CD4-positive, alpha-beta T cell treated with Interleukin-17A for 1 hour (primary cell): ENCODE measurements around the gene DCST2.

Source experiments
- DNase-seq: peaks from one replicate; pipeline ENCODE4 v3.0.0-alpha.2; 2020

DCST2 gene

DNA sequence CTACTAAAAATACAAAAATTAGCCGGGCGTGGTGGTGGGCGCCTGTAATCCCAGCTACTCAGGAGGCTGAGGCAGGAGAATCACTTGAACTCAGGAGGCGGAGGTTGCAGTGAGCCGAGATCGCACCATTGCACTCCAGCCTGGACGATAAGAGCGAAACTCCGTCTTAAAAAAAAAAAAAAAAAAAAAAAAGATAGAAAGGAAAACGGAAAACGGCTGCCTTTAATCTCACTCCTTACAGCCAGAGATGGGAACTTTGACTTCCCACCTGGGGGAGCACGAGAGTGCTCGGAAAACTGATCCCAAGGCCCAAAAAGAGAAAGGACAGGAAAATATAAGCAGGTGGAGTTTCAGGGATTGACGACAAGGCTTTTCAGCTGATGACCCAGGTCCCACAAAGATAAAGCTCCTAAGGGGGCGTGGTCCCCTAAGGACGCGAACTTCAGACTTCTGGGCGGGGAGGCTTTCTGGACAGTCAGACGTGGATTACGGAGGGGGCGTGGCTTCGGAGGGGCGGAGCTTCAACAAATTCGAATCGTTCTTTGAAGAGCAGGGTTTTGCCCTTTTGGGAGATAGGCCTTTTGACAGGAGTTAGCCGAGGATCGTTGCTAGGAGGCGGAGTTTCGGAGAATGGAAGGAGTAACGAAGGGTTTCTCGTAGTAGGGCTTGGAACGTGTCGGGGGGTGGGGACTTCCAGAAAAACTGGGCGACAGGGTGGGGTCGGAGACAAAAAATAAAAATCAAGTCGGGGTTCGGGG is 60.1 kb downstream of the DCST2 start:
- peak; percentile 96 for DNase-seq

DNA sequence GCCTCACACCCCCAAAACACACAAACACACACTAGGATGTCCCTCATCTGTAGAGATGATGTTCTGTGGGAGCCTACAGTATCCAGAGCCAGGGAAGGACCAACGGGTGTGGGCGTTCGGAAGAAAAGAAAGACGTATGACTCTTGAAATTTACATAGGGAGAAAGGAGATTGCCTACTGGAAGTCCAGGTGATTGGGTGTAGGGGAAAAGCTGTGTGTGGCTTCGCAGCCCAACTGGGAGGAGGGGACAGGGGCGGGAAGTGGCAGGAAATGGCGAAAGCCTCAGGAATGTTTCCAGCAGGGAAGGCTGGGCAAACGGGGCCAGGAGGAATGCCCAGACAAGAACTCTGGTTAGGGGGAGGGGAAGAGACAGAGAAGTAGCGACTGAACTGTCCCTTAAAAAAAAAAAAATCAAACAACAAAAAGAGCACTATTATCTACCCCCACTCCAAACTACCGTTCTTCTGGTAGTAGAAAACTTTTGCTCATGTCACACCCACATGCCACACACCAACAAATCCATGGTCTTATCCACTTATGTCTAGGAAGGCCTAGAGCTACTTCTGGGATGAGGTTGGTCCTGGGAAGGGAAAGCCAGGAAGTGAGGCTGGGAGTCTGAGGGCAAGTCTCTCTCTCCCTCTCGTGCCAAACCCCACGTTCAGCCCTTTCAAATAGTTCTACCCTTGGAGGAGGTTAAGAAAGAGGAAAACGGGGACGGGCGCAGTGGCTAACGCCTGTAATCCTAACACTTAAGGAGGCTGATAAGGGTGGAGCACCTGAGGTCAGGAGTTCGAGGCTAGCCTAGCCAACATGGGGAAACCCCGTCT is 60.9 kb downstream of the DCST2 start:
- DNase-seq: no peak

GRCh38 chr1:154972213-154972516 is 61.4 kb downstream of the DCST2 start:
- no peak for DNase-seq

DNA sequence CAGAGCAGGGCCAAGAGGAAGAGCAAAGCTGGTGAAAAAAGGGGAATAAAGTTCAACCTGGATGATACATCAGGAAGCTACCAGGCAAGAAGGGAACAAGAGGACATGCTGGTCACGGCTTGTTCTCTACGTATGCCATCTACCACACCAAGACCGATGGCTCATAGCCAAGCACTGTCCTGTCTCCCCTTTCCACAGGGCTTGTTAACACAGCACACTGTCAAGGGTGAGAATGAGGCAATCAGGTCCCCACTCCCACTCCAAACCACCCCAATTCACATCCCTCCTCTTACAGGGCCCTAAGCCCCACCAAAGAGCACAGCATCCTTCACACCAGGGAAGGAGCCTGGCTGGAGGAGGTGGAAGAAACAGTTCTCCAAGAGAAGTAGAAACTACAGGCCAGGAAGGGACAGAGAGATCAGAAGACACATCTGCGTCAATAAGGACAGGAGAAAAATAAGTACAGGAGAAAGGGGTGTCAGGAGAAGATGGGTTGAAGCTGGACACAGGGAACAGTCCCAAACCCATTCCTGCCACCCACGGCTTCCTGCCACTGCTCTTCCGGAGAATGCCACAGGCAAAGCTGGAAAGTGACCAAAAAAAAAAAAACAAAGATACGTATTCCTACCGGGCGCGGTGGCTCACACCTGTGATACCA is 62.1 kb downstream of the DCST2 start:
- DNase-seq: no peak

GRCh38 chr1:154970631-154971340 is 62.8 kb downstream of the DCST2 start, which contains the start of gene SHC1:
Gene SHC1 (minus strand): TSS chr1:154970747. CDS start chr1:154970526, 221 bp downstream.
- peak; percentile 37 for DNase-seq

DNA sequence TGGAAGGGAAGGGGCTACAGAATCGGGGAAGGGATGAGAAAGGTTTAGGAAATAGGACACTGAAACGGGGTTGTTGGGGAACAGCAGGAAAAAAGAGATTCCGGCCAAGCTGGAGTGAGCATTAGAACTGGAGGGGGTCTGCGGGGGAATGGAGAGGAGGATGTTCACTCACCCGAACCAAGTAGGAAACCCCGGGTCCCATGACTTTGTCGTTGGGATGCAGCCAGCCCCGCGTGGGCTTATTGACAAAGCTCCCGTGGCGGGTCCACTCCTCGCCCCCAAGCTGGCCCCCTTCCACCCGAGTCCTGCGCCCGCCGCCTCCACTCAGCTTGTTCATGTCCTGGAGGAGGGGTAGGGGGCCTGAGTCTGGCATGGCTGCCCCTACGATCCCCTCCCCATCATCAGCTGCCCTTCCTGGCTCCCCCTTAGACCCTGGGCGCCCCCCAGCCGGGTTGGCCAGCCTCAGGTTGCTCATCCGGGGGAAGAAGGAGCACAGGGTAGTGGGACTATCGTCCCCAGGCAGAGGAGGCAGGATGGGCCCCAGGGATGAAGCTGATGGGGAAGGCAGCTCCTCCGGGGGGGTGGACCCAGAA is 63.6 kb downstream of the DCST2 start:
- DNase-seq: no peak

GRCh38 chr1:154969246-154969645 is 64.3 kb downstream of the DCST2 start:
- DNase-seq: no peak

DNA sequence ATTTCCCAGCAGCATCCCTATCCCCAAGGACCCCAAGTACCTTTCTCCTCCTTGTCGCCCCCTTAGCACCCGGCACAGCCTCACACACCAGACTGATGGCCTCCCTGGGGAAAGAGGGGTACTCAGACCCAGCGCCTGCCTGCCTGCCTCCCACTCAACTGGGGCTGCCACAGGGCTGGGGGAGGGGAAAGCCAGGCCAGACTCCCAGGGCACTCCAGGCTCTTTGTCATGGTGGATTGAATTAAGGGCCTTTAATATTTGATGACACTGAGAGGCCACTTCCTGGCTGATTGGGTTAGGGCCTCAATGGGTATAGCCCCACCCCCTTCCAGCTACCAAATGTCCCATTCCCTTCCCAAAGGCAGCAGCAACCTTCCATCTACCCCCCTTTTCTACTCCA is 64.8 kb downstream of the DCST2 start:
- no peak for DNase-seq
